Astrocyte (in vitro differentiated cells and primary cell): ENCODE results near the gene SIGLEC15. TPM values are rescaled to one million over a fixed set of nuclear protein-coding genes. Genes with fewer than 3 reads are reported as not detected.

Experiments
- DNase-seq: peaks from one replicate; pipeline ENCODE4 v3.0.0-alpha.2; 2010; ENCODE audit warnings: low read depth
- FAIRE-seq: peaks from 2 replicates; lab custom pipeline; 2011; peaks lifted over from hg19 to GRCh38; lab: Jason Lieb, UNC
- H2AFZ ChIP-seq: 2 replicates; pipeline ENCODE4 v1.6.0; 2012; ENCODE audit warnings: low read depth, low read length, inconsistent platforms
- H3K27ac ChIP-seq: 2 replicates; pipeline ENCODE4 v1.5.1; 2011; ENCODE audit warnings: low read depth, low read length, inconsistent platforms
- H3K27me3 ChIP-seq: 2 replicates; pipeline ENCODE4 v1.6.0; 2011; ENCODE audit warnings: low read length, inconsistent platforms; ENCODE audit not compliant: insufficient read depth
- H3K36me3 ChIP-seq: 2 replicates; pipeline ENCODE4 v1.5.1; 2011; ENCODE audit warnings: low read length, inconsistent platforms; ENCODE audit not compliant: insufficient read depth
- H3K4me1 ChIP-seq: 2 replicates; pipeline ENCODE4 v1.5.1; 2011; ENCODE audit warnings: low read length, inconsistent platforms; ENCODE audit not compliant: insufficient read depth
- H3K4me2 ChIP-seq: 2 replicates; pipeline ENCODE4 v1.6.0; 2012; ENCODE audit warnings: low read length, inconsistent platforms
- H3K4me3 ChIP-seq: 2 replicates; pipeline ENCODE4 v1.5.1; 2011; ENCODE audit warnings: low read depth, mild to moderate bottlenecking, low read length, inconsistent platforms; ENCODE audit not compliant: insufficient read depth
- H3K79me2 ChIP-seq: 2 replicates; pipeline ENCODE4 v1.6.0; 2012; ENCODE audit warnings: mild to moderate bottlenecking, low read length, inconsistent platforms; ENCODE audit not compliant: insufficient read depth
- H3K9ac ChIP-seq: 2 replicates; pipeline ENCODE4 v1.6.0; 2012; ENCODE audit warnings: mild to moderate bottlenecking, low read length, inconsistent platforms
- H3K9me3 ChIP-seq: 2 replicates; pipeline ENCODE4 v1.5.1; 2012; ENCODE audit warnings: low read depth, mild to moderate bottlenecking, low read length, inconsistent platforms; ENCODE audit not compliant: insufficient read depth
- H4K20me1 ChIP-seq: 2 replicates; pipeline ENCODE4 v1.6.0; 2012; ENCODE audit warnings: low read length, inconsistent platforms; ENCODE audit not compliant: insufficient read depth
- H3K27ac Mint-ChIP-seq: one replicate; pipeline ENCODE4 v1.8.0; 2021; ENCODE audit warnings: mild to moderate bottlenecking, mixed read lengths; ENCODE audit not compliant: unreplicated experiment
- H3K27me3 Mint-ChIP-seq: one replicate; pipeline ENCODE4 v1.8.0; 2021; ENCODE audit warnings: low read depth, mixed read lengths; ENCODE audit not compliant: unreplicated experiment
- H3K36me3 Mint-ChIP-seq: one replicate; pipeline ENCODE4 v1.8.0; 2021; ENCODE audit warnings: low read depth, mixed read lengths; ENCODE audit not compliant: unreplicated experiment
- H3K4me1 Mint-ChIP-seq: one replicate; pipeline ENCODE4 v1.8.0; 2021; ENCODE audit warnings: low read depth, mixed read lengths; ENCODE audit not compliant: unreplicated experiment
- H3K4me3 Mint-ChIP-seq: one replicate; pipeline ENCODE4 v1.8.0; 2021; ENCODE audit warnings: mild to moderate bottlenecking, moderate library complexity, mixed read lengths; ENCODE audit not compliant: unreplicated experiment
- H3K9me3 Mint-ChIP-seq: one replicate; pipeline ENCODE4 v1.8.0; 2021; ENCODE audit warnings: mild to moderate bottlenecking, mixed read lengths; ENCODE audit not compliant: unreplicated experiment
- CTCF ChIP-seq: IDR thresholded peaks from 2 replicates; pipeline ENCODE4 v1.5.1; 2011; ENCODE audit warnings: low read depth, mild to moderate bottlenecking, inconsistent platforms, low read length, moderate library complexity; ENCODE audit not compliant: insufficient read depth
- EZH2 ChIP-seq: IDR thresholded peaks from 2 replicates; pipeline ENCODE4 v1.6.1; 2012; ENCODE audit warnings: mild to moderate bottlenecking, low read length, inconsistent platforms; ENCODE audit not compliant: insufficient read depth
- total RNA-seq: library from RNA; stranded (reverse); gene quantifications from 2 replicates; pipeline ENCODE4 v1.2.1, GENCODE V29; 2021

The SIGLEC15 gene
- total RNA-seq, 1 donor from 2014 or later, result 0.27 TPM

- H3K36me3 ChIP-seq, result no peaks in the 10 kb centered on the region
- FAIRE-seq, result no peak
These were observed 5.2 kb upstream of the SIGLEC15 start for GRCh38 chr18:45820106-45820745.

GRCh38 chr18:45821026-45821425, 4.4 kb upstream of the SIGLEC15 start:
- FAIRE-seq (no peak), DNase-seq (no peak)
- TF ChIP-seq EZH2 (no peak), CTCF (no peak)
- H3K27ac Mint-ChIP-seq, result no peak overlapping the region
- Histone ChIP-seq H3K27me3 (no peaks in the 10 kb centered on the region), H4K20me1 (no peaks in the 10 kb centered on the region), H2AFZ (no peak overlapping the region), H3K9ac (no peak overlapping the region), H3K4me3 (no peak overlapping the region), H3K27ac (no peak overlapping the region), H3K4me1 (peaks cover 7% of the 10 kb centered on the region), H3K4me2 (no peak overlapping the region), H3K36me3 (no peaks in the 10 kb centered on the region), H3K9me3 (no peaks in the 10 kb centered on the region), H3K79me2 (no peaks in the 10 kb centered on the region)
- H3K36me3 Mint-ChIP-seq, result no peaks in the 10 kb centered on the region
- peaks cover 5% of the 10 kb centered on the region for H3K27me3 Mint-ChIP-seq
- H3K9me3 Mint-ChIP-seq, result no peaks in the 10 kb centered on the region
- no peak overlapping the region for H3K4me3 Mint-ChIP-seq
- H3K4me1 Mint-ChIP-seq, result peaks cover 2% of the 10 kb centered on the region

More at GRCh38 chr18:45820106-45820745, 5.2 kb upstream of the SIGLEC15 start:
- H3K27me3 ChIP-seq, result no peaks in the 10 kb centered on the region
- H3K4me3 Mint-ChIP-seq, result no peak overlapping the region
- H3K4me3 ChIP-seq, result no peak overlapping the region
- no peak overlapping the region for H3K9ac ChIP-seq
- no peaks in the 10 kb centered on the region for H3K79me2 ChIP-seq
- no peak overlapping the region for H3K27ac Mint-ChIP-seq
- no peak overlapping the region for H2AFZ ChIP-seq
- peaks cover 2% of the 10 kb centered on the region for H3K4me1 Mint-ChIP-seq
- H3K9me3 ChIP-seq, result no peaks in the 10 kb centered on the region
- H3K4me2 ChIP-seq, result no peak overlapping the region
- no peak for DNase-seq
- peaks cover under 1% of the 10 kb centered on the region for H3K4me1 ChIP-seq
- no peak for TF ChIP-seq CTCF
- TF ChIP-seq EZH2, result no peak
- H3K27me3 Mint-ChIP-seq, result peaks cover 3% of the 10 kb centered on the region
- no peaks in the 10 kb centered on the region for H3K9me3 Mint-ChIP-seq
- no peaks in the 10 kb centered on the region for H4K20me1 ChIP-seq
- H3K27ac ChIP-seq, result no peak overlapping the region
- no peaks in the 10 kb centered on the region for H3K36me3 Mint-ChIP-seq

GRCh38 chr18:45821711-45822110, 3.8 kb upstream of the SIGLEC15 start:
- no peak for FAIRE-seq
- H3K27me3 ChIP-seq, result no peaks in the 10 kb centered on the region
- no peak overlapping the region for H3K27ac ChIP-seq
- no peak overlapping the region for H3K4me2 ChIP-seq
- Mint-ChIP-seq H3K4me1 (peaks cover 2% of the 10 kb centered on the region), H3K4me3 (no peak overlapping the region), H3K27ac (no peak overlapping the region), H3K36me3 (no peaks in the 10 kb centered on the region), H3K27me3 (peaks cover 6% of the 10 kb centered on the region), H3K9me3 (no peaks in the 10 kb centered on the region)
- H3K9me3 ChIP-seq, result no peaks in the 10 kb centered on the region
- H2AFZ ChIP-seq, result no peak overlapping the region
- no peak overlapping the region for H3K9ac ChIP-seq
- H3K36me3 ChIP-seq, result no peaks in the 10 kb centered on the region
- TF ChIP-seq EZH2 (no peak), CTCF (no peak)
- no peak for DNase-seq
- H3K4me1 ChIP-seq, result peaks cover 14% of the 10 kb centered on the region
- H3K4me3 ChIP-seq, result no peak overlapping the region
- H3K79me2 ChIP-seq, result no peaks in the 10 kb centered on the region
- no peaks in the 10 kb centered on the region for H4K20me1 ChIP-seq
